PC-3 (cell line): ENCODE data around the gene TTC39B. TPM values are rescaled to one million over a fixed set of nuclear protein-coding genes. Genes with fewer than 3 reads are reported as not detected.

Experiments used
- ATAC-seq: fragments of 200-7000 bp; cut with Tn5 transposase; 2 replicates; pipeline ENCODE4 v1.9.1; 2020; ENCODE audit warnings: mild to moderate bottlenecking, moderate library complexity
- BruUV-seq: library from RNA; stranded (reverse); fragments of 400-500 nt; replicated peaks from 2 replicates; lab custom pipeline; 2021; lab: Mats Ljungman, UMichigan
- CTCF ChIA-PET: fragments of 300-600 bp; sonication (Branson Sonifier 250); formaldehyde crosslinking; loops from one replicate; lab custom pipeline; 2022; ENCODE audit warnings: antibody characterized with exemption; lab: Charles Lee
- POLR2A ChIA-PET: fragments of 300-600 bp; sonication (Branson Sonifier 250); formaldehyde crosslinking; loops from one replicate; lab custom pipeline; 2022; ENCODE audit warnings: antibody characterized with exemption; ENCODE audit not compliant: unreplicated experiment; lab: Charles Lee
- DNase-seq: peaks from one replicate; pipeline ENCODE4 v3.0.0-alpha.2; 2015
- H2AFZ ChIP-seq: fragments of 300-600 bp; sonication (generic); 2 replicates; pipeline ENCODE4 v1.6.0; 2016; ENCODE audit warnings: antibody characterized with exemption, low read length
- H3F3A ChIP-seq: fragments of 300-600 bp; sonication (generic); one replicate; pipeline ENCODE4 v1.6.0; 2017; ENCODE audit warnings: antibody characterized with exemption, low read length, control low read depth, mild to moderate bottlenecking; ENCODE audit not compliant: unreplicated experiment
- H3K27ac ChIP-seq: fragments of 300-600 bp; sonication (generic); 2 replicates; pipeline ENCODE4 v1.5.1; 2016; ENCODE audit warnings: mild to moderate bottlenecking, low read length
- H3K27me3 ChIP-seq: fragments of 300-600 bp; sonication (generic); 2 replicates; pipeline ENCODE4 v1.6.1; 2016; ENCODE audit warnings: low read length, mixed read lengths
- H3K36me3 ChIP-seq: fragments of 300-600 bp; sonication (generic); 2 replicates; pipeline ENCODE4 v1.6.1; 2016; ENCODE audit warnings: low read depth, mixed run types, low read length, mixed read lengths
- H3K4me1 ChIP-seq: fragments of 300-600 bp; sonication (generic); 2 replicates; pipeline ENCODE4 v1.5.1; 2016; ENCODE audit warnings: low read length; ENCODE audit not compliant: insufficient read depth
- H3K4me2 ChIP-seq: fragments of 300-600 bp; sonication (generic); 2 replicates; pipeline ENCODE4 v1.6.0; 2016; ENCODE audit warnings: low read length
- H3K4me3 ChIP-seq: fragments of 300-600 bp; sonication (generic); 2 replicates; pipeline ENCODE4 v1.5.1; 2016; ENCODE audit warnings: mild to moderate bottlenecking, low read length, mixed read lengths
- H3K79me2 ChIP-seq: fragments of 300-600 bp; sonication (generic); 2 replicates; pipeline ENCODE4 v1.6.1; 2017; ENCODE audit warnings: low read length, mixed read lengths
- H3K9ac ChIP-seq: fragments of 300-600 bp; sonication (generic); 2 replicates; pipeline ENCODE4 v1.6.0; 2016; ENCODE audit warnings: mild to moderate bottlenecking, low read length
- H3K9me2 ChIP-seq: fragments of 300-600 bp; sonication (generic); replicated peaks from 2 replicates; pipeline ENCODE4 v1.6.1; 2016; ENCODE audit warnings: mixed run types, low read length, mixed read lengths
- H3K9me3 ChIP-seq: fragments of 300-600 bp; sonication (generic); 2 replicates; pipeline ENCODE4 v1.6.1; 2016; ENCODE audit warnings: low read length, mixed read lengths
- H4K20me1 ChIP-seq: fragments of 300-600 bp; sonication (generic); 2 replicates; pipeline ENCODE4 v1.6.1; 2016; ENCODE audit warnings: low read length, mixed read lengths
- CTCF ChIP-seq: fragments of 300-600 bp; sonication (generic); conservative IDR thresholded peaks from 2 replicates; pipeline ENCODE4 v1.5.1; 2017; ENCODE audit warnings: antibody characterized with exemption, low read depth, mild to moderate bottlenecking, low read length
- EZH2 ChIP-seq: fragments of 300-600 bp; sonication (generic); IDR thresholded peaks from one replicate; pipeline ENCODE4 v1.6.1; 2017; ENCODE audit warnings: antibody characterized with exemption, mild to moderate bottlenecking, low read length; ENCODE audit not compliant: unreplicated experiment
- EZH2phosphoT487 ChIP-seq: fragments of 300-600 bp; sonication (generic); IDR thresholded peaks from 2 replicates; pipeline ENCODE4 v1.6.1; 2018; ENCODE audit warnings: mild to moderate bottlenecking, antibody characterized with exemption, low read length, borderline replicate concordance
- intact Hi-C: fragments of 100-400 bp; cut with micrococcal nuclease; formaldehyde crosslinking; loops from 2 replicates; pipeline ENCODE4 v1.9.0; 2023
- total RNA-seq: library from RNA; depleted of rRNA; stranded (reverse); fragments of >200 nt; gene quantifications from 2 replicates; pipeline ENCODE4 v1.2.3, GENCODE V29; 2014

TTC39B gene
- total RNA-seq, 1 experiment from 2014 or later = 1.5 TPM

- peak overlapping the region; percentile 43 for H3K27ac ChIP-seq
- BruUV-seq = no TSS peak
- no peaks in the 10 kb centered on the region for H4K20me1 ChIP-seq
- CTCF ChIA-PET = no interaction called here
- H3K27me3 ChIP-seq = no peaks in the 10 kb centered on the region
- H3K9ac ChIP-seq = no peak overlapping the region
- H3K4me3 ChIP-seq = no peak overlapping the region
- no peak overlapping the region for H3K4me2 ChIP-seq
- no peak for TF ChIP-seq EZH2phosphoT487
- TF ChIP-seq CTCF = no peak
- no peak for TF ChIP-seq EZH2
- H2AFZ ChIP-seq = no peak overlapping the region
- H3K79me2 ChIP-seq = no peaks in the 10 kb centered on the region
- DNase-seq (peak; percentile 13), ATAC-seq (no peak)
- H3K9me3 ChIP-seq = no peaks in the 10 kb centered on the region
- no peaks in the 10 kb centered on the region for H3K9me2 ChIP-seq
- no peaks in the 10 kb centered on the region for H3F3A ChIP-seq
- intact Hi-C loops = no loop called here
- POLR2A ChIA-PET = no interaction called here
- H3K36me3 ChIP-seq = no peaks in the 10 kb centered on the region
- H3K4me1 ChIP-seq = peaks cover 8% of the 10 kb centered on the region
Observed at GRCh38 chr9:15158064-15158463, 149.0 kb downstream of the TTC39B start.

DNA sequence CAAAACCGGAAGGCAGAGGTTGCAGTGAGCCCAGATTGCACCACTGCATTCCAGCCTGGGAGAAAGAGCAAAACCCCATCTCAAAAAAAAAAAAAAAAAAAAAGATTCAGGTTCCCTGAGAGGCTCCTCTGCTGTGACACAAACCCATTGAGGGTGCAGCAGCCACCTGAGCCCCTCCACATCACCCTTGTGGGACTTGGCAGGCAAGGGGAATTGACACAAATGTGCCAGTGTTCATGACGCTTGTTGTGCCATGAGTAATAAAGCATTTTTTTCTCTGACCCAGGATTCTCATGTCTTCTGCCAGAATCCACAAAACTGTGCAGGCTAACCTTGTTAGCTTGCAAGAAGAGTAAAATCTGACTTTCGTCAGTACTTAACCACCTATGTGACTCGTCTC is 149.6 kb downstream of the TTC39B start:
- H3K36me3 ChIP-seq = no peaks in the 10 kb centered on the region
- no peaks in the 10 kb centered on the region for H3K9me2 ChIP-seq
- H3K9me3 ChIP-seq = no peaks in the 10 kb centered on the region
- H2AFZ ChIP-seq = no peak overlapping the region
- ChIA-PET POLR2A (no interaction called here), CTCF (no interaction called here)
- H3F3A ChIP-seq = no peaks in the 10 kb centered on the region
- peaks cover 8% of the 10 kb centered on the region for H3K4me1 ChIP-seq
- H3K4me2 ChIP-seq = no peak overlapping the region
- H3K27ac ChIP-seq = no peak overlapping the region
- no peak overlapping the region for H3K4me3 ChIP-seq
- intact Hi-C loops = no loop called here
- TF ChIP-seq EZH2 (no peak), EZH2phosphoT487 (no peak), CTCF (no peak)
- no TSS peak for BruUV-seq
- no peaks in the 10 kb centered on the region for H4K20me1 ChIP-seq
- peak; percentile 32 for DNase-seq
- ATAC-seq = no peak
- no peak overlapping the region for H3K9ac ChIP-seq
- no peaks in the 10 kb centered on the region for H3K79me2 ChIP-seq
- no peaks in the 10 kb centered on the region for H3K27me3 ChIP-seq

DNA sequence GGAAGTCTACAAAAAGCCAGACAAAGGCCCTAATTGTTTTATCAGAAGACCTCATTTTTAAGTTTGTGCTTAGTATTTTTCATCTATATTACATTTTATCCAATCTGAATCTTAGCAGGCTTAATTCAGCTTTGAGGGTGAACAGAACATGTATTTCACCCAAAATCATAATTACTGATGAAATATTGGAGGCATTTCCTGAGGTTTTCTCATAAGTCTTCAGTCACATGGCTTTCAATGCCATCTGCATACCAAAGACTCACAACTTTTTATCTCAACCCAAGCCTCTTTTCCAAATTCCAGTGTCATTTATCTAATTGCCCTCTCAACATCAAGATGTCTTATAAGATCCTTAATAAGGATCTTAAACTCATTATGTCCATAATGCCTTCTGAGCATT is 150.8 kb downstream of the TTC39B start:
- POLR2A ChIA-PET = no interaction called here
- no peak overlapping the region for H3K9ac ChIP-seq

More for the DNA sequence above, 150.8 kb downstream of the TTC39B start:
- H3K27me3 ChIP-seq = no peaks in the 10 kb centered on the region
- H3K4me2 ChIP-seq = no peak overlapping the region
- TF ChIP-seq EZH2 = no peak
- no peak for TF ChIP-seq EZH2phosphoT487
- TF ChIP-seq CTCF = no peak
- intact Hi-C loops = no loop called here
- BruUV-seq = no TSS peak
- H3K9me3 ChIP-seq = no peaks in the 10 kb centered on the region
- no peaks in the 10 kb centered on the region for H4K20me1 ChIP-seq
- no peak overlapping the region for H3K4me3 ChIP-seq
- no peaks in the 10 kb centered on the region for H3F3A ChIP-seq
- CTCF ChIA-PET = no interaction called here
- ATAC-seq (no peak), DNase-seq (no peak)
- no peak overlapping the region for H2AFZ ChIP-seq
- H3K4me1 ChIP-seq = peaks cover 8% of the 10 kb centered on the region
- no peaks in the 10 kb centered on the region for H3K36me3 ChIP-seq
- H3K79me2 ChIP-seq = no peaks in the 10 kb centered on the region
- no peak overlapping the region; the same call in 1 of the 2 replicates for H3K27ac ChIP-seq
- no peaks in the 10 kb centered on the region for H3K9me2 ChIP-seq
